ENCODE results near the gene BRI3.

The BRI3 gene
- 17.1 to 23.6 (median 18.8) reads per million in 4 donors for total RNA-seq

DNA sequence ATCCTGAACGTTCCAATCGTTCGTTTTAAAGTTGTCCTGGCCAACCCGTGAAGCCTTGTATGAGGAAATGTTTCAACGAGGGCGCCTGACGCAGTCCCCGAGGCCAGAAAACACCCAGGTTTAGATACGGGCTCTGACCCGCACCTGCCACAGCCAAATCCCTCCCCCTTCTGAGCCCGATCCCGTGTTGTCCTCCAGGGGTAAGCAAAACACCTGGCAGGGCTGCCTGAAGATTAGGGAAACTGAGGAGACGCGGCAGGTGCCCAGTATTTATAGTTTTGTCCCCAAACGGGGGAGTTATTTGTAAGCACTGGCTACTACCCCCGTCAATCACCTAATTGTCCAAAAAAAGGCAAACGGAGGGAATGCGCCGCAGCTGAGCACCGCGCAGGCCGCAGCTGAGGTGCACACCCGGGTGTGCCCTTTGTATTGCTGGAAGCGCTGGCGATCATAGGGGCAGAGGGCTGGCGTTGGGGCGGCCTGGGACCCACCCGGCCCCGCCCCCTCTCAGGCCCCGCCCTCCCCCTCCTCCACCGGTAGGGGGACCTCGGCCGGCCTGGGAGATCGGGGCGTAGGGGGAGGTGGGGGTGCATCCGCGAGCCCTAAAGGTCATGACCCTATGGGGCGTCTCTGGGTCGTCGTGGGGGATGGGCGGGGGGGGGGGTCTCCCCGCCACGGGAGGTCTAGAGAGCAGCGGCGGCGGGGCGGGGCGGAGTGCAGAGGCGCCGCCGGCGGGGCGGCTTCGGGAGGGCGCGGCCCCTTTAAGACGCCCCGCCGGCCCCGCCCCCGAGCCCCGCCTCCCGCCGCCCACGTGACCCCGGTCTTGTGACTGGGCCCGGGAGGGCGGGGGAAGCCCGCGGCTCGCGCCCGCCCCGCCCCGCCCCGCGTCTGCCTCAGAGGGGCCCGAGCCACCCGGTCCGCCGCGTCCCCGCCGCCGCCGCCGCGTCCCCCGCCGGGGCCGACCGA, at the start of gene BRI3:
TSS of gene BRI3 (plus strand) at position 896 of the 966 bp plus-strand sequence. CDS start 110 bp downstream, outside the sequence.
- peak; percentile 88 to 93 (median 90) for DNase-seq

GRCh38 chr7:98232263-98232585, 49.3 kb upstream of the BRI3 start:
- peak in 1 of 5 donors; percentile 12 for DNase-seq

DNA sequence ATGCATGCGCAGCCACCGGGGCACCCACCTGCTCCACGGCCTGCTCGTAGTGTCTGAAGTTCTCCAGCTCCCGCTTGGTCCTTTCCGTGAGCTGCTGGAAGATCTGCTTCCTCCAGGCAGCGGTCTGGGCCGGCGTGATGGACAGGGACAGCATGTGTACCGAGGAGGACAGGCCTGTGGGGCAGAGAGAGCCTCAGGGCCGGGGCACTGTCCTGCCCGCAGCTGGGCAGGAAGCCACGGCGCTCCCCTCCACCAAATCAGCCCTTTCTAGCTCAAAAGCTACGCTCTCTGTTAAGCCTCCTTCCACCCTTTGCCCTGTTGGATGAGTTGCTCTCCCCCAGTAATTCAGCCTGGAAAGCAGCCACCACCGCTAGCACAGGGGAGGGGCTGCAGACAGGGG, 48.7 kb upstream of the BRI3 start:
- no peak for DNase-seq

DNA sequence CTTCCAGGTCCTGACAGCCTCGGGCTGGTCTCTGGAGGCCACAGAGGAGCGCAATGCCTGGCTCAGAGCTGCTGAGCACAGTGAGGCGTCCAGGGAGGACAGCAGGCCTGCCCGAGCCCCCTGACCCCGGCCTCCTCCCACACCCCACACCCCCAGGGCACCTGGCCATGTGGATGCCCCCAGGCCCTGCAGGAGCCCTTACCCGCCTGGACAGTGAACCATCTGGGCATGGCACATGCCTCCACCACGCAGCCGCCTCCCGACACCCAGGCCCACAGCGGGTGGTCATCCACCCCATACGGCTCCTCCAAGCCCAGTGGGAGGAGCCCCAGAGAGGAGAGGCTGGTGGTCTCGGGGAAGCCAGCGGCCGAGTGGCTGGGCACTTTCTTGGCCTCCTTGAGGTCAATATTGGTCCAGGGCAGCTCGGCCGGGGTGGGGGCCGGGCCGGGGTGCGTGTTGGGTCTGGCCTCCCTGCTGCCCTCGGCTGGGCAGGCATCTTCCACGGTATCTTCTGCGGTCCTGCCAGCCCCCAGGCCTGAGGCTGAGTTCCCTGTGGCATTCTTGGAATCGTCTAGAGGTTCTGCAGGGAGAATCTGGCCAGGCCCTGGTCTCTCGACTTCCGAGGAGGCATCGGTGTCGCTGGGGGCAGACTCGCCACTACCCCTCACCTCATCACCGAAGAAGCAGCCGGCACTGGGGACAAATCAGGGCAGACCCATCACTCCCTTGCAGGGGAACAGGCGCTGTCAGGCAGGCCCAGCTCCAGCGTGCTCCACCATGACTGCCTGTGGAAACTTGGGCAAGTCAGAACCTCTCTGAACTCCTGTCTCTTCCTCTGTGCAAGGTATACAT, 48.0 kb upstream of the BRI3 start:
- DNase-seq, result peak in 1 of 5 donors; percentile 8

DNA sequence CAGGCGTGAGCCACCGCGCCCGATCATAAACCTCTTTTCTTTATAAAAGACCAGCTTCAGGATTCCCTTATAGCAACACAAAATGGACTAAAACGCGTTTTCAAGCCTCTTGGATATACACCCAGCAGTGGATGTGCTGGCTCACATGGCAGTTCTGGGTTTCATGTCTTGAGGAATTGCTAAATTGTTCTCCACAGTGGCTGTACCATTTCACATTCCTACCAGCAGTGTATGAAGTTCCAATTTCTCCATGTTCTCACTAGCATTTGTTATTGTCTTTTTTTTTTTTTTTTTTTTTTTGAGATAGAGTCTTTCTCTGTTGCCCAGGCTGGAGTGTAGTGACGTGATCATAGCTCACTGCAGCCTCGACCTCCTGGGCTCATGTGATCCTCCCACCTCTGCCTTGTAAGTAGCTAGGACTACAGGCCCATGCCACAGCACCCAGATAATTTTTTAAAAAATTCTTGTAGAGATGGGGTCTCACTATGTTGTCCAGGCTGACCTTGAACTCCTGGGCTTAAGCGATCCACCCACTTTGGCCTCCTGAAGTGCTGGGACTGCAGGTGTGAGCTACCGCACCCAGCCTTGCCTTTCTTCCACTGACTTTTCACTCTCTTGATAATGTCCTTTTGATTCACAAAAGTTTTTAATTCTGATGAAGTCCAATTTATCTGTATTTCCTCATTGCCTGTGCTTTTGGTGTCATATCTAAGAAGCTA, 46.9 kb upstream of the BRI3 start:
- no peak for DNase-seq

DNA sequence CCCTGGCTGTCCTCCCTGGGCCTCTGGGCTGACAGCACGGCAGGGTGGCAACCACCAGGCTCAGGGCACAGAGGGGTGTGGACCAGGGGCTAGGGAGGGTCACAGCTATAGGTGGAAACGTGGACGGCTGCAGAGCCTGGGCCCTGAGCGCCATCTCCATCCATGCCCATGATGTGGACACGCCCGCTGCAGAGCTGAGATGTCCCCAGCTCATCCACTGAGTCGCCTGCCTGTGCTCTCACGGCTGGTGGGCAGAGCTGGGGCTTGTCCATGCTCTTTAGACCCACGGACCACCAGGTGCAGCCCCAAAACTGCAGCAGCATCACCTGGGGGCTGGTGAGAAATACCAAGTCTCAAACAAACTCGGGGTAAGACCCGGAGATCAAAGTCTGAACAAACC, 45.6 kb upstream of the BRI3 start:
- DNase-seq, result no peak

DNA sequence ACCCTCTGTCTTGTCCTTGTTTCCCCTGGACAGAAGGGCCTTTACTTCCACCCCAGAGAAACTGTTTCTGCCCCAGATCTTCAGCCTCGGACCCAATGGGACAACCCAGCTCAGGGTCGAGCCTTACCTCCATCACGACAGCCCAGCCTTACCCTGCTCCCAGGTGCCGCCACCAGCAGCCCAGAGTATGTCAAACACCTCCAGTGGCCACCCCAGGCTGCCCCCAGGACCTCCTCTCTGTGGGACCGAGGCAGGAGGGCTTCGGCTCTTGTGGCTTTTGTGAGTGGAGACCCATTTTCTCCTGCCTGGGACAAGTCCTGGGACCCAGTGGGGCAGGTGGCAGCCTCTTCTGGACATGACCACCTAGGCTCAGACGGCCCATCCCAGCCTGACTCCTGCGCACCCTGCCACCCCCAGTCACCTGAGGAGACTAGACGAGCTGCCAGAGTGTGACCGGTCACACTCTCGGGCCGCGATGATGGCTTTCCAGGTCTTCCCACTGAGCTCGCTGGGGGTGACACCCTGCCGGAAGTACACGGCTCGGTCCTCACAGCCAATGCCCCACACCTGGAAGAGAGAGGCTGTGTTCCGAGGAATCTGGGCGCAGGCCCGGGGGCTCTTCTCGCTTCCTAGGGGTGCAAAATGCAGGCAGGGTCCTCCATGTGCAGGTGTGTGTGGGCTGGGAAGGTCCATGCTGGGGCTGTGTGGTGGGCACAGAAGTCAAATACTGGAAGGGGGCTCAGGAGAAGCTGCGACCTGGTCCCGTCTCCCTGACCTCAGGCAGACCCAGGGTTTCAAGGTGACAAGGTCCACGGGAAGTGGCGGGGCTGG, 44.9 kb upstream of the BRI3 start:
- DNase-seq, result no peak

DNA sequence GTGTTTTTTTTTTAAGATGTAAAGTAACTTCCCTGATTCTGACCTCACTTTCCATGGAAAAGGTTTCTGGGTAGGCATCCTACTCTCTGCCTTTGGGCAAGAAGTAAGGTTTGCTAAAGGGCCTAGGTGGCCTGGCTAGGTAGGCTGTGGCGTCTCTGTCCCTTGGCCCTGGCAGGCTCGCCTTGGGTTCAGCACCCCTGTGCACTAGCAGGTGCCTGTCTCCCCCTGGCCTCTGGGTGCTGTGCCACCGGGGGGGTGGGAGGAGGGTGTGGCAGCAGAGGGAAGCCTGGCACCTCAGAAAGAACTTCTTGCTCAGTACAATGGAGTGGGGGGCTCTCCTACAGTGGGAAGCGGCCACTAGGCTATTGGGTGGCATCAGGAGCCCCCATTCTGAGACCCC, 43.4 kb upstream of the BRI3 start:
- no peak for DNase-seq

DNA sequence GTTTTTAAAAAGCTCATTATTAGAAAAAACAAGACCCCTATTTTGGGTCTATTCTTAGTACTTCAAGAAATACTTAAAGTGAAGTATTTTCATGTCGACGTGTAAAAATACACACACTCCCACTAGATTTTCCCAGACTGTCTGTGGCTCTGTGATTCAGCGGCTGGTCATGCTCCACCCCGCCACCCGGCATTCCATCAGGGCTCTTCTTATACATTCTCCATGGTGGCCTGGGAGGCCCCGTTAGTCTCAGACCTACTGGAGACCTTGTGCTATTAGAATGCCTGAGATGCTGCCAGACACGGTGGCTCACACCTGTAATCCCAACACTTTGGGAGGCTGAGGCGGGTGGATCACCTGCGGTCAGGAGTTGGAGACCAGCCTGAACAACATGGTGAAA, 42.5 kb upstream of the BRI3 start:
- DNase-seq, result no peak

- DNase-seq, result no peak
These were observed 40.4 kb upstream of the BRI3 start for GRCh38 chr7:98240961-98241673.

GRCh38 chr7:98241674-98242241, 39.7 kb upstream of the BRI3 start:
- no peak for DNase-seq

GRCh38 chr7:98242342-98242741, 39.1 kb upstream of the BRI3 start:
- no peak for DNase-seq

GRCh38 chr7:98242934-98243333, 38.6 kb upstream of the BRI3 start:
- no peak for DNase-seq

DNA sequence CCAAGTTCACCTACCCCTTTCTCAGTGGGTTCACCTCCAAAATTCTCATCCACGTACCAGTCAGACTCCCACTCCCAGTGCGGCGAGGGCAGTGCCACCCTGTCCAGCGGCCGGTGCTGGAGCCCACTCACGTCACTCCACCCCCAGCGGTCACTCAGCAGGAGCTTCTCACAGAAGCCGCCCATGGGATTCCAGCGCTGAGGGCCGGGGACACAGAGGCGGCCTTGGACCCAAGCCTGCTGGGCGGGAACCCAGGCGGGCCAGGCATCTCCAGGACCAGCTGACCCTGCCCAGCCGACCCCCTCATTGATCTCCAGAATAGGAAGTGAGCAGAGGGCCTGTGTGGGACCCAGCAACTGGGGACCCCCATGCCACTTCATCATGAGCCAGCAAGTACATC, 36.6 kb upstream of the BRI3 start:
- no peak for DNase-seq

DNA sequence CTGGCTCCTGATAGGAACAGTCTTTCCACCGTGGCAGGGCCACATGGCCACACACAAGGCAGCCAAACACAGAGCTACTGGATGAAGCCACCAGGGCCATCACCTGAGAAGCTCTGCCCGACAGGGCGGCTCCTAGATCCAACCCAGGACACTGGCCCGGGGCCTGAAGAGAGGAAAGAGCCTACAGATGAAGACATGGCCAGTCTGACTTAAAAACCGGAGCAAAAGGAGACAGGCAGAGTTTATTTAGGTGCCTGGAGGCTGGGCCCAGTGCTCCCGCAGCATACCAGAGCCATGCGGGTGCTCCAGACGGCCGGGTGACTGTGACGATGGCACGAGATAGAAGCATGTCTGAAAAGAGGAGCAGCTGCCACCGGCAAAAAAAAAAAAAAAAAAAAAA, 33.3 kb upstream of the BRI3 start:
- no peak for DNase-seq

DNA sequence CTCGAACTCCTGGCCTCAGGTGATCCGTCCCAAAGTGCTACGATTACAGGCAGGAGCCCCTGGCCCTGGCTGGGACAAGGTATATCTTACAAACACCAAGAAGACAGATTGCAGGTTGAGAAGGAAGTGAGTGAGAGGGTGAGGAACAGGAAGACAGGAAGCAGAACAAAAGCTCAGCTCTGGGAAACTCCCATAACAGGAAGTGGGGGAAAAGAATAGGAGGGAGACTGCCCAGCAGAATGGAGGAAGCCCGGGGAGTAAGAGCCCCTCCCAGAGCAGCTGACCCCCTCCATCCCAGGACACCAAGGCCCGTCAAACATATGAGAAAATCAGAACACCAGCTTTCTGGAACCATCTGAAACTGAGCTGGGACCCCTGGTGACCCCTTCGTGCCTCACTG, 32.4 kb upstream of the BRI3 start:
- DNase-seq, result peak in 1 of 5 donors; percentile 8

- DNase-seq, result peak in 2 of 5 donors; percentile 39 to 77
These were observed 30.7 kb upstream of the BRI3 start for GRCh38 chr7:98250789-98251188.

DNA sequence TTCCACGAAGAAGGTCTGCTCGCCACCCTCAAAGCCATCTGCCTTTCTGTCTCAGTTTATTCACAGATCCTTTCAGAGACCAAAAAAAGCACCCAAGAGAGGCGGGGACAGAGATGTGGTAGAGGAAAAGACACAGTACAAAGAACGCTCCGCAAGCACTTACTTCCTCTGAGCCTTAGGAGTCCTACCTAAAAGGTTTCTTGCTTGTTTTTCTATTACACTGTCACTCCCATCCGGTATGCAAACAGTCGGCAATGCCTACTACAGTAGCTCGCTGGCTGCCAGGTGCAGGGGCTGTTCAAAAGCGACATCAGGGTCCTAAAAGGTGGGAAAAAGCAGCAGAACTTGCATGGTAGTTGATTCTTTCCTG, 30.3 kb upstream of the BRI3 start:
- DNase-seq, result peak in 3 of 5 donors; percentile 21 to 74 (median 43)

GRCh38 chr7:98251601-98252424, 29.7 kb upstream of the BRI3 start, which contains the start of gene TECPR1:
TECPR1 (minus strand) TSS chr7:98252232; CDS start chr7:98246146, 6,086 bp downstream.
- peak; percentile 77 to 91 (median 81) for DNase-seq

All from T-helper 1 cell (primary cell).